GM12878 (cell line): ENCODE results near the gene SERPINB8. TPM values are rescaled to one million over a fixed set of nuclear protein-coding genes. Genes with fewer than 3 reads are reported as not detected.
A peak's percentile ranks its signal among the peaks of the same experiment; 100 is the strongest.

Experiments
- CREB1 ChIP-seq: IDR thresholded peaks from 2 replicates; pipeline ENCODE4 v1.6.1; 2012; ENCODE audit warnings: low read depth, mild to moderate bottlenecking, inconsistent platforms
- EGR1 ChIP-seq, 2 experiments: IDR thresholded peaks; 1 replicate in 1 of 2; 2 replicates in 1 of 2; pipeline ENCODE4 v1.6.1; 2011 to 2012; ENCODE audit warnings: low read depth in 2 of 2, low read length in 2 of 2, borderline replicate concordance in 1 of 2, mild to moderate bottlenecking in 1 of 2, moderate library complexity in 1 of 2
- NFYA ChIP-seq: IDR thresholded peaks from 2 replicates; pipeline ENCODE4 v1.6.1; 2011; ENCODE audit warnings: low read depth, mild to moderate bottlenecking, low read length, improper control_type of control experiment, borderline replicate concordance
- RB1 ChIP-seq: fragments of 450-650 bp; formaldehyde crosslinking; IDR thresholded peaks from 2 replicates; pipeline ENCODE4 v1.6.1; 2017; ENCODE audit warnings: mild to moderate bottlenecking, borderline replicate concordance
- SIX5 ChIP-seq: IDR thresholded peaks from 2 replicates; pipeline ENCODE4 v1.6.1; 2011; ENCODE audit warnings: mild to moderate bottlenecking, low read depth, low read length, moderate library complexity; ENCODE audit not compliant: severe bottlenecking
- YBX1 ChIP-seq: fragments of 450-650 bp; IDR thresholded peaks from 2 replicates; pipeline ENCODE4 v1.6.1; 2016; ENCODE audit warnings: antibody characterized with exemption
- polyA plus RNA-seq, 11 experiments: library from polyadenylated mRNA; depleted of rRNA in 4 of 11; unstranded in 6 of 11; stranded (reverse) in 5 of 11; fragments of >200 nt; fragmentation: Nextera tagmentation in 4 of 11; fragmentation: Illumina TruSeq in 1 of 11; extraction: Ambion mirVana in 4 of 11; extraction: Trizol in 1 of 11; gene quantifications; 1 replicate in 1 of 11; 2 replicates in 10 of 11; pipeline versions ENCODE4 v1.2.1 to v1.2.3, GENCODE V29; 2011 to 2016; ENCODE audit warnings: inconsistent platforms in 2 of 11, missing spikeins in 2 of 11, low read depth in 1 of 11
- total RNA-seq, 4 experiments: library from RNA; depleted of rRNA in 3 of 4; stranded (reverse); fragments of >200 nt in 3 of 4; fragmentation: Illumina TruSeq in 1 of 4; extraction: Trizol in 1 of 4; gene quantifications; 2 replicates each; pipeline versions ENCODE4 v1.2.1 to v1.2.3, GENCODE V29; 2013 to 2021
- TF ChIP-seq, protein P1 (sequence below): fragments of 450-650 bp; IDR thresholded peaks from 2 replicates; pipeline ENCODE4 v1.6.1; 2018; ENCODE audit warnings: borderline replicate concordance, mild to moderate bottlenecking; ENCODE audit not compliant: partially characterized antibody
- TF ChIP-seq, protein P2 (sequence below): IDR thresholded peaks from 2 replicates; pipeline ENCODE4 v1.6.1; 2012; ENCODE audit warnings: improper control_type of control experiment, low read depth, low read length; ENCODE audit not compliant: insufficient replicate concordance

The SERPINB8 gene
- total and polyA plus RNA-seq, 10 of the 15 experiments (the other 5 are each of a cell fraction or from before 2014, with no cell fraction given) = 8.1 to 31.5 (median 16.7) TPM

DNA sequence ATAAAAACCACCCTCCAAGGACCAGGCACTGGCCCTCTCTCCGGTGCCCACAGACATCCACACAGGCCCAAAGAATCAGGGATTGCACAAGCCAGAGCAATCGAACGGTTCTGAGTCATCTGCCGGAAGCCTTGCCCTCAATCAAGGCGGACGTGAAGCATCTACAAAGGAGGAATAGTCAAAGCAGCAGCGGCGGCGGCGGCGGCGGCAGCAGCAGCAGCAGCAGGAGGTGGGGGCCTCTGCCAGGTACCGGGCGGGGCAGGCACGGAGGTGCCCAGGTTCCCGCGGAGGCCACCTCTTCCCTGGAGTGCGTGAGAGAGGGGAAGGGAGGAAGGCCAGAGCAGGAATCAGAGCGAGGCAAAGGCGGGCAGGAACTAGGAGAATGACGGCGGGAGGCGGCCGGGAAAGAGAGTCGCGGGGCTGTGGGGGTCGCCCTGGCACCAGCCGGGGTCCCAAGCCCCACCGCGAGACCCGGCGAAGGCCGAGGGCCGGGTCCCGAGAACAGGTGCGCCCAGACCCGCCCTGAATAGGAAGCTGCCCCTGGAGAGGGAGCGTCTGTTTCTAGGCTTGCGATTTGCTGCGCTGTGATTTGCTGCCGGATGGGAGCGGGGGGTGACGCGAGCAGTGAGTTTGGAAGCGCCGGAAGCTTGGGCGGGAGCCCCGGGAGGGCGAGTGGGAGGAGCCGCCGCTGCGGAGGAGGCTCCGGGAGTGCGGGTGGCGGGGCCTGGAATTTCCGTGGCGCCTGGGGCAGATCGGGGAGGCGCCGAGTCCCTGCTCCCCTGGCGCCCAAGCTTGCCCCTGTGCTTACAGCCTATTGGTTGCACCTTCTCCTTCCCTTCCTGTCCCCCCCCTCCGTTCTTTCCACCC lies at the start of gene SERPINB8 (continued):
- TF ChIP-seq, protein P1, sequence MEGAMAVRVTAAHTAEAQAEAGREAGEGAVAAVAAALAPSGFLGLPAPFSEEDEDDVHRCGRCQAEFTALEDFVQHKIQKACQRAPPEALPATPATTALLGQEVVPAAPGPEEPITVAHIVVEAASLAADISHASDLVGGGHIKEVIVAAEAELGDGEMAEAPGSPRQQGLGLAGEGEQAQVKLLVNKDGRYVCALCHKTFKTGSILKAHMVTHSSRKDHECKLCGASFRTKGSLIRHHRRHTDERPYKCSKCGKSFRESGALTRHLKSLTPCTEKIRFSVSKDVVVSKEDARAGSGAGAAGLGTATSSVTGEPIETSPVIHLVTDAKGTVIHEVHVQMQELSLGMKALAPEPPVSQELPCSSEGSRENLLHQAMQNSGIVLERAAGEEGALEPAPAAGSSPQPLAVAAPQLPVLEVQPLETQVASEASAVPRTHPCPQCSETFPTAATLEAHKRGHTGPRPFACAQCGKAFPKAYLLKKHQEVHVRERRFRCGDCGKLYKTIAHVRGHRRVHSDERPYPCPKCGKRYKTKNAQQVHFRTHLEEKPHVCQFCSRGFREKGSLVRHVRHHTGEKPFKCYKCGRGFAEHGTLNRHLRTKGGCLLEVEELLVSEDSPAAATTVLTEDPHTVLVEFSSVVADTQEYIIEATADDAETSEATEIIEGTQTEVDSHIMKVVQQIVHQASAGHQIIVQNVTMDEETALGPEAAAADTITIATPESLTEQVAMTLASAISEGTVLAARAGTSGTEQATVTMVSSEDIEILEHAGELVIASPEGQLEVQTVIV = no peak
- TF ChIP-seq NFYA (no peak), RB1 (no peak), SIX5 (peak; percentile 16), EGR1 (IDR thresholded peaks at IDR 0.05; ENCODE audit: borderline replicate concordance in 1 of 2, low read depth in 2 of 2, low read length in 2 of 2) (peak in 1 of 2 experiments; percentile 76; a peak in 1 of 3 replicates), YBX1 (no peak), CREB1 (peak; percentile 83)
- TF ChIP-seq, protein P2, sequence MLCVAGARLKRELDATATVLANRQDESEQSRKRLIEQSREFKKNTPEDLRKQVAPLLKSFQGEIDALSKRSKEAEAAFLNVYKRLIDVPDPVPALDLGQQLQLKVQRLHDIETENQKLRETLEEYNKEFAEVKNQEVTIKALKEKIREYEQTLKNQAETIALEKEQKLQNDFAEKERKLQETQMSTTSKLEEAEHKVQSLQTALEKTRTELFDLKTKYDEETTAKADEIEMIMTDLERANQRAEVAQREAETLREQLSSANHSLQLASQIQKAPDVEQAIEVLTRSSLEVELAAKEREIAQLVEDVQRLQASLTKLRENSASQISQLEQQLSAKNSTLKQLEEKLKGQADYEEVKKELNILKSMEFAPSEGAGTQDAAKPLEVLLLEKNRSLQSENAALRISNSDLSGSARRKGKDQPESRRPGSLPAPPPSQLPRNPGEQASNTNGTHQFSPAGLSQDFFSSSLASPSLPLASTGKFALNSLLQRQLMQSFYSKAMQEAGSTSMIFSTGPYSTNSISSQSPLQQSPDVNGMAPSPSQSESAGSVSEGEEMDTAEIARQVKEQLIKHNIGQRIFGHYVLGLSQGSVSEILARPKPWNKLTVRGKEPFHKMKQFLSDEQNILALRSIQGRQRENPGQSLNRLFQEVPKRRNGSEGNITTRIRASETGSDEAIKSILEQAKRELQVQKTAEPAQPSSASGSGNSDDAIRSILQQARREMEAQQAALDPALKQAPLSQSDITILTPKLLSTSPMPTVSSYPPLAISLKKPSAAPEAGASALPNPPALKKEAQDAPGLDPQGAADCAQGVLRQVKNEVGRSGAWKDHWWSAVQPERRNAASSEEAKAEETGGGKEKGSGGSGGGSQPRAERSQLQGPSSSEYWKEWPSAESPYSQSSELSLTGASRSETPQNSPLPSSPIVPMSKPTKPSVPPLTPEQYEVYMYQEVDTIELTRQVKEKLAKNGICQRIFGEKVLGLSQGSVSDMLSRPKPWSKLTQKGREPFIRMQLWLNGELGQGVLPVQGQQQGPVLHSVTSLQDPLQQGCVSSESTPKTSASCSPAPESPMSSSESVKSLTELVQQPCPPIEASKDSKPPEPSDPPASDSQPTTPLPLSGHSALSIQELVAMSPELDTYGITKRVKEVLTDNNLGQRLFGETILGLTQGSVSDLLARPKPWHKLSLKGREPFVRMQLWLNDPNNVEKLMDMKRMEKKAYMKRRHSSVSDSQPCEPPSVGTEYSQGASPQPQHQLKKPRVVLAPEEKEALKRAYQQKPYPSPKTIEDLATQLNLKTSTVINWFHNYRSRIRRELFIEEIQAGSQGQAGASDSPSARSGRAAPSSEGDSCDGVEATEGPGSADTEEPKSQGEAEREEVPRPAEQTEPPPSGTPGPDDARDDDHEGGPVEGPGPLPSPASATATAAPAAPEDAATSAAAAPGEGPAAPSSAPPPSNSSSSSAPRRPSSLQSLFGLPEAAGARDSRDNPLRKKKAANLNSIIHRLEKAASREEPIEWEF = peak; percentile 33
